ENCODE data around the gene PCLO.
"Not testable (repeated sequence)": the region's sequence is repeated elsewhere in the genome, so short reads cannot be mapped to it uniquely, and the experiment has no call there.

The PCLO gene

DNA sequence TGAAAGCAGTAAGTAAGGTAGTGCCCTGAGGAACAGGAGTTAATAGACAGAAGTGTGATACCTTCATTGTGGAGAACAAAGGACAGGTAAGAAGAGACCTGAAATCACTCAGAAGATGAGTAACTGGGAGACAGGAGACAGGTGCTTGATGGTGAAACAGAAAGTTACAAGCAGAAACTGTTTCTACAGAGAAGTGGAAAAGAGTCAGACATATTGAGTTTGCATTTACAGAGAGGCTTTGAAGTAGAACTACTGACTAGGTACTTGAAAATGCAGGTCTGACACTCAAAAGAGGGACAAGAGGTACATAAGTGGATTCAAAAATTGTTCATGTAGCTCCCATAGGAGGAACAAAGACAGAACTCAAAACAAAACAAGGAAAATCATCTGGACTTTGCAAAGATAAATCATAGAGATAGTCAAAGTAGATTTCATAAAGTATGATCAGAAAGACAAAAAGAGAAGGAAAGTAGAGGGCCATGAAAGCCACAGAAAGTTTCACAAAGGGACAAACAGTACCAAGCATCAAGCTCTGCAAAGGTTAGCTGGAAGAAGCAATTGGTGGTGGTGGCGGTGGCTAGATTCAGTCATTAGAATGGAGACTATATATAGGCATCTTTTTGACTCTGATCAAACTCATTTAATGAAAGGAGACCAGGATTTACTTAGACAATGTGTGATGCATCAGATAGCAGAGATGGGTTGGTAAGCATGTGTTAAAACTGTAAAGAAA, 198.4 kb downstream of the PCLO start:
- DNase-seq (ENCODE audit: low read depth), result no peak

- no peak for DNase-seq (ENCODE audit: low read depth)
Observed at GRCh38 chr7:82961240-82961639, 201.4 kb downstream of the PCLO start.

GRCh38 chr7:82959528-82959927, 203.2 kb downstream of the PCLO start:
- no peak for DNase-seq (ENCODE audit: low read depth)

DNA sequence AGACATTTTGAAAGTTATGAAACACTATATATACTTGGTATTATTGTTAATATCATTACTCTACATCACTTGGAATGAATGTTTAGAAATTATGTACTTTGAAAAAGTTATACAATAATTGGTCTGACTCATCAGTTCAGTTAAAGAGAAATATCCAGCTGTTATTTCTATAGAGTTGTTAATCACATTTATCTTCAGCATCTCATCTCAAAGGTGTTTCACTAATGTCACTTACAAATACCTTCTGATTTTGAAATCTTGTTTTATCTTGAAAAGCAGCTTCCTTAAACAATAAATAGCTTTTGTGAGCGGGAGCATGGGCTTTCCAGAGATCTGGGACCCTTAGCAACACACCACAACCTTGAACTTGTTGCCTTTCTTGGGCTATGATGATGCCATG, 205.2 kb downstream of the PCLO start:
- no peak for DNase-seq (ENCODE audit: low read depth)

DNA sequence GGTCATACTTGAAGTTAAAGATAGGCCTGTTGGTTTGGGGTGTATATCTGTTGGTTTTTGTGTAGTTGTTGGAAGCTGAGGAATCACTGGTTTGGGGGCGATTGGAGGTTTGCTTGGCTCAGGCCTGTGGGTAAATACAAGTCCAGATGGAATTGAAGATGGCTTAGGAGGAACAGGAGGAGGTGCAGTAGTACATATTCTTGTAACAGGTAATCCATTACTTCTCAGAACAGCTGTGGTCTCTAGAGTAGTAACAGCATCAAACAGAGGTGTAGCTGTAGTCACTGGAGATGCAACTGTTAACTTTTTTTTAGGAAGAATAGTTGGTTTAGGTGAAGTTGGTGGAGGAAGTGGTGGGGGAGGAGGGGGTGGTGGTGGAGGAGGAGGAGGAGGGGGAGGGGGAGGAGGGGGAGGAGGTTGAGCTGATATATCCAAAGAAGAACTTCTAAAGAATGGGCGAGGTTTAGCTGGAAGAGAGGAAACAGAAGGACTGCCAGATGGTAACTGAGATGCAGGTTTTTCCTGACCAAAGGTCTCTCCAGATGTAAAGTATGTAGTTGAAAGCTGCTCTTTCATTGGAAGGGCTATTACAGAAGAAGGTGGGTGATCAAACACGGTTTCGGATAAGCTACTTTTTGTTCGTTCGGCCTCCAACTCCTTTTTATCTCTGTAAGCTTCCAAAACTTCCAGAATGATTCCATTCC, 209.2 kb downstream of the PCLO start:
- no peak for DNase-seq (ENCODE audit: low read depth)

GRCh38 chr7:82950436-82950835, 212.2 kb downstream of the PCLO start:
- no peak for DNase-seq (ENCODE audit: low read depth)

- DNase-seq (ENCODE audit: low read depth), result no peak
Observed at GRCh38 chr7:82945480-82945879, 217.2 kb downstream of the PCLO start.

DNA sequence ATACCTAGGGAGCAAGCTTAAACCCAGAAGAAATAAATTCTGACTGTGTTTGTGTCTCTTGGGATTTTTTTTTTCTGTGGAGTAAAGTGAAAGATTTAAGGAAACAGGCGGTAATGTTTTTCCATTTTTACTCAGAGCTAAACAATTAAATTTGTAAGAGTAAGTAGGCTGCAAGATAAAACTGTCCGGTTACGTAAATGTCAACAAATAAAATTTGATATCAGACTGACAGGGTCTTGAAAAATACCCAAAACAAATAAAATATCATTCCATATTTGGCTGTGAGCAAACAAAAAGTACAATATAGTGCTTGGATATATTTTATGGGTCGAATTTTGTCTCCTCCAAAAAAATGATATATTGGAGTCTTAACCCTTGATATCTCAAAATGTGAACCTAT, 217.6 kb downstream of the PCLO start:
- DNase-seq (ENCODE audit: low read depth), result no peak

DNA sequence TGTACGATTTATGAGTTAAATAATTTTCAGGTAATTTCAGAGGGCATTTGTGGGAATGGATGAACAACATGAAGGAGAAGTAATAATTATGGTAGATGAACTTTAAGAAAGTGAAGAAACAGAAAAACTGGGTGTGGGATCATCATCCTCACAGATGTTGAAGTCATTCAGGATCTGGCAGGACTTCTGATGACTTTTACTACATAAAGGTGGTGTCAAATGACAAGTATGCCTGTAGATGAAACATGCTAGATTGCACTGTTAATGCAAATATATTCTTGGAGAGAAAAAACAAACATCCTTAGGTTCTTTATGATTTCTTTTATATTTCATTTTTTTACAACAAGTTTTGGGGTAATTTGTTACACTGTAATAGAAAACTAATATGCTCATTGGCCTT, 230.2 kb downstream of the PCLO start:
- DNase-seq (ENCODE audit: low read depth), result no peak

DNA sequence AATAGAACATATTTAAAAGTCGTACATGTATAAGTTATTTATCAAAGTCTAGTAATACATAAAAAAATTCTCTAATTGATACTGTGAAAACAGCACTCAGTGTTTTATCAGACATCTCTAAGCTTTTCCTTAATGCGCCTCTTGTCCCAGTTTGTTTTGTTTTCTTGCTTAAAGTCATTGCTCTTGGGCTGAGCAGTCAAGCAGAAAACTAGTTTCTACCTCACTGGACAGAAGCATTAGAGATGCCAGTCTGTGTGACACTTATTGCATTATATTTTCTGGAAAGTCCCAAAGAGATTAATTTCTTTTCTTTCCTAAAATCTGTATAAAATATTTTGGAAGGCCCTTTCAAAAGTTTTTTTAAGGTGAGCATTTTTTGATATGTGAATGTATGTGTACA, 236.2 kb downstream of the PCLO start:
- DNase-seq (ENCODE audit: low read depth), result no peak

DNA sequence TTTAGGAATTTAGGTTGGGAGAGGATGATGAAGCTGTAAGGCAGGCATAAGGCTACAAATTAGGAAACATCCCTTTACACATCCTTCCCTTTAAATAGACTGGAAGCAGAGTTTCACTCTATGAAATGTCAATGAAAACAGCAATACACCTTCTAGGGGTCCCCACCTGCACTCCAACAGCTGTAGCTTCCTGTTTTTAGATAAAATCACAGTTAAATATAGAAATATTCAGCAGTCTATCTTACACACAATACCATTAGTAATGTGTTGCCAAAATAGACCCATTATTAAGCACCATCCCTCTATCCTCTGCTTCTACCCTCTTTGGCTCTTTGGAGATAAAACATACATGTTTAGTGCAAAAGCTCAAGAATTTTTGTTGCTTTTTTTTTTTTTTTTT, 237.4 kb downstream of the PCLO start:
- DNase-seq (ENCODE audit: low read depth), result no peak

DNA sequence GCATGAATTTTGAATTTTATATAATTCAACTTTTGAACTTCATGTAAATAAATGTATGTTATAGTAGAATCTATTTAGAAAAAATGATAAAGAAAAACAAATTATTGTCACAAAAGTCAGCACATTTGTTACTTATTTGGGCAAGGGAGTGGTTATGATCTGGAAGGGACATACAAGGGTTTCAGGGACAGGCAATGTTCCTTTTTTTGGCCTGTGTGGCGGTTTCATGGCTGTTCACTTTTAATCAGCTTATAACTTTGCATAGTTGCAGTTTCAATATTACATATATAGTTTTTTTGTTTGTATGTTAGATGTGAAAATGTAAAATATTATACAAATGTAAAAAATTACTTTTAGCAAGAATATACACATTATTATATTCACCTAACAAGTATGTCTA, 256.2 kb downstream of the PCLO start:
- no peak for DNase-seq (ENCODE audit: low read depth)

- no peak for DNase-seq (ENCODE audit: low read depth)
Observed at GRCh38 chr7:82904871-82905270, 257.8 kb downstream of the PCLO start.

DNA sequence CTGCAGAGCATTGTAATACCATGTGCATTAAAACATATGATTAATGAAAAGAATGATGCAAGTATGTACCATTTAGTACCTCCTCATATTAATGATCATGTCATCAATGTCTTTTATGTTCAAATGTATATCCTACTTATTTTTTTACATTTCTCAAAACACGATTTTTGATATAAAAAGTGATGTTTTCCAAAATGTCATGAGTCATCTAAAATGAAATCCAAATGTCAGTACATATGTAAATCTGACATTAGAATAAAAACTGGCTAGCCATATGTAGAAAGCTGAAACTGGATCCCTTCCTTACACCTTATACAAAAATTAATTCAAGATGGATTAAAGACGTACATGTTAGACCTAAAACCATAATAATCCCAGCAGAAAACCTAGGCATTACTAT, 261.6 kb downstream of the PCLO start:
- not testable (repeated sequence) for DNase-seq (ENCODE audit: low read depth)

DNA sequence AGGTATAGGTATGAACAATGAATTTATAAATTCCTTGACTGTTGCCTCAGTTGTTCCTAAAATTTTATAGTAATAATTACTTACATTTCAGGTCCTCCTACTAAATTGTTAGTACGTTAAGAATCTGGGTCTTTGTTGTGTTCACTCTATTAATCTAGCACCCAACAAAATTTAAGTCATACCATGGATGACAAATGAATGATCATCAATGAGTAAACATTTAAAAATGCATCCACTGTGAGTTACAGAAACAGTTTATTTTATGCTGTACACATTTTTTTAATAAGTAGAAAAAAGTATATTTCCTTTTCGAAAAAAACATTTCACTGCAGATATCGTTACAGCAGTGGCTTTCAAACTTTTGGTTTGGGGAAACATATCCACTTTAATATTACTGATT, 265.2 kb downstream of the PCLO start:
- DNase-seq (ENCODE audit: low read depth), result no peak

GRCh38 chr7:82894341-82894740, 268.3 kb downstream of the PCLO start:
- DNase-seq (ENCODE audit: low read depth), result not testable (repeated sequence)

GRCh38 chr7:82886324-82886723, 276.4 kb downstream of the PCLO start:
- no peak for DNase-seq (ENCODE audit: low read depth)

DNA sequence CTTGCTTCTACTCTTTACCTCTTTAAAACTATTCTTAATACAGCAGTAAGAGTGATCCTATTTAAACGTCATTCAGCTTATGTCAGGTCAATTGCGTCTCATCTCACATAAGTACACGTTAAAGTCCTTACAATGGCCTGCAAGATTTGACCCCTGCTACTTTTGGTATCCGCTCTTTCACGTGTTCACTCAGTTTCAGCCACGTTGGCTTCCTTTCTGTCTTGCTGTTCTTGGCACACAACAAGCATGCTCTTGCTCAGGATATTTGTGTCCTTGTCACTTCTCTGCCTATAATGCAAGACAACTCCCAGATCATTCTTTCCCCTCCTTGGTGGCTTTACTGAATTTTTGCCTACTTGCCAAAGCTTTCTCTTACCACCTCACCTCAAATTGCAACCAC, 296.8 kb downstream of the PCLO start:
- DNase-seq (ENCODE audit: low read depth), result no peak

- DNase-seq (ENCODE audit: low read depth), result no peak
Observed at GRCh38 chr7:82859106-82859850, 303.4 kb downstream of the PCLO start.

GRCh38 chr7:82851121-82851520, 311.6 kb downstream of the PCLO start:
- no peak for DNase-seq (ENCODE audit: low read depth)

DNA sequence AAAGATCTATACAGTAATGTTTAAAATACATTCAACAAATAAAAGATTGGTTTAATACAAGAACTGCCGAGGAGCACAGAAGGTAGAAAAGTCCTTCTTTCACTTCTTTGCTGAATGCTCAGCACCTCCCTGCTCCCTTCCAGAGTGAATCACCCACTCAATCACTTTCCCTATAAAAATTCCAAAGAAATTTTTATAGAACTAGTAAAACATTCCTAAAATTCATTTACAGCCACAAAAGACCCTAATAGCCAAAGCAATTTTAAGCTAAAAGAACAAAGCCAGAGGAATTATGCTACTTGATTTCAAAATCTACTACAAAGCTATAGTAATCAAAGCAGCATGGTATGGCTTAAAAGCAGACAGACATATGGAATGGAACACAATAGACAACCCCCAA, 320.9 kb downstream of the PCLO start:
- no peak for DNase-seq (ENCODE audit: low read depth)

DNA sequence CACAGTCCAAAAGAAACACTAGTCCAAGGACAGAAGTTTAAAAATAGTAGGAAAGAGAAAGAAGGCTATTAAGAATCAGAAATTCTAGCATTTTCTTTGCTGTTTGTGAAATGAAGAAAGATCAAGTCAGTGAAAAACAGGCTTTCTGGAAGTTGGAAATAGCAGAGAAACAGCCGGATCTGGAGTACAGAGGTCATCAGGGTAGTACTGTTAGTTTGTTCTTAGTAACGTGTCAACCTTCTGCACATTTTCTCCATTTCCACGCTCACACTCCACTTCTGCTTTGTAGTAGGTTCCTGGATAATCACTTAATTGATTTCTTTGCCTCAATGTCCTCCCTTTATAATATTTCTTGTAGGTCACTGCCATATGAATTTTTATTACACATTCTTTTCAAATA, 322.6 kb downstream of the PCLO start:
- DNase-seq (ENCODE audit: low read depth), result no peak

DNA sequence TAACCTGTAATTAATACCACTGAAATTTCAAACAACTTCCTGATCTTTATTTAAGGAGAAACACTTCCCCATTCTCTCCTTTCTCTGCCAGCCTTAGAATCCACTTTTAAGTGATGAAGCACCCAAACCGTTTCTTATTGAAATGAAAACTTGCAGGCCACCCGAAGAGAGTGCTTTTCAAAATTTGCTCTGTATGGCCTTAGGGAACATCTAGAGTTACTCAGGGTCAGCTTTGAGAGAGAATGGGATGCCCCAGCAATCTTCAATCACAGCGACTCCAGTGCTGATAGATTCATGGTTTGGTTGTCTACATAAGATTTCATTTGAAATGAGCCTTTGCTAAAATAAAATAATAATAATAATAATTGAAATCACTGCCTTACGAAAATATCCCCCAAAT, 323.1 kb downstream of the PCLO start:
- no peak for DNase-seq (ENCODE audit: low read depth)

Data from non-pigmented ciliary epithelial cell (primary cell).